ENCODE measurements around the gene GPT2. TPM values are rescaled to one million over a fixed set of nuclear protein-coding genes. Genes with fewer than 3 reads are reported as not detected.

GPT2 gene
- total and polyA plus RNA-seq, 2 donors (not counting 1 experiment from before 2014, with no cell fraction given), result 5.8 to 16.3 TPM

- H3K79me2 ChIP-seq (ENCODE audit: control insufficient read depth, insufficient read depth, low read length), result no peaks in the 10 kb centered on the region
- no peak overlapping the region for H3K27ac ChIP-seq (ENCODE audit: insufficient read depth, low read length)
- no peaks in the 10 kb centered on the region for H3K9me3 ChIP-seq (ENCODE audit: control insufficient read depth, insufficient read depth, low read depth, low read length)
- no peak for DNase-seq (ENCODE audit: low read depth in 2 of 2)
- H3K27me3 ChIP-seq (ENCODE audit: control insufficient read depth, insufficient read depth, low read length), result no peaks in the 10 kb centered on the region
- peaks cover 3% of the 10 kb centered on the region for H3K36me3 ChIP-seq (ENCODE audit: control insufficient read depth, insufficient read depth, low read length)
- TF ChIP-seq EZH2 (IDR thresholded peaks at IDR 0.05; ENCODE audit: low read length, missing control alignments), result no peak
- no peak for TF ChIP-seq CTCF (conservative IDR thresholded peaks at IDR 0.05 in 1 of 2, IDR thresholded peaks at IDR 0.05 in 1 of 2; ENCODE audit: low read depth in 1 of 2, low read length in 2 of 2)
- no peaks in the 10 kb centered on the region for H4K20me1 ChIP-seq (ENCODE audit: control insufficient read depth, extremely low read depth, insufficient read depth, low read length)
- no peak overlapping the region for H3K9ac ChIP-seq (ENCODE audit: insufficient read depth, low read length)
- H3K4me3 ChIP-seq (replicated peaks in 1 of 4; ENCODE audit: control extremely low read depth in 1 of 4, insufficient read depth in 1 of 4, low read depth in 3 of 4, low read length in 4 of 4), result no peak overlapping the region
- no peaks in the 10 kb centered on the region for H3K4me1 ChIP-seq (ENCODE audit: control insufficient read depth, extremely low read depth, insufficient read depth, low read length)
- no peak overlapping the region for H2AFZ ChIP-seq (ENCODE audit: low read length)
- H3K4me2 ChIP-seq (ENCODE audit: extremely low read depth, insufficient read depth, low read length), result no peak overlapping the region
Measured at GRCh38 chr16:46922239-46922638, 38.1 kb downstream of the GPT2 start.

- Histone ChIP-seq H3K4me3 (replicated peaks in 1 of 4; ENCODE audit: control extremely low read depth in 1 of 4, insufficient read depth in 1 of 4, low read depth in 3 of 4, low read length in 4 of 4) (no peak overlapping the region), H3K9ac (ENCODE audit: insufficient read depth, low read length) (no peak overlapping the region)
Measured at GRCh38 chr16:46923513-46924295, 39.5 kb downstream of the GPT2 start.

GRCh38 chr16:46924402-46924801 is 40.2 kb downstream of the GPT2 start:
- H3K4me3 ChIP-seq (replicated peaks in 1 of 4; ENCODE audit: control extremely low read depth in 1 of 4, insufficient read depth in 1 of 4, low read depth in 3 of 4, low read length in 4 of 4), result no peak overlapping the region
- no peak for DNase-seq (ENCODE audit: low read depth in 2 of 2)
- H3K27me3 ChIP-seq (ENCODE audit: control insufficient read depth, insufficient read depth, low read length), result no peaks in the 10 kb centered on the region
- H2AFZ ChIP-seq (ENCODE audit: low read length), result no peak overlapping the region
- no peak overlapping the region for H3K27ac ChIP-seq (ENCODE audit: insufficient read depth, low read length)
- H3K79me2 ChIP-seq (ENCODE audit: control insufficient read depth, insufficient read depth, low read length), result no peaks in the 10 kb centered on the region
- peaks cover 5% of the 10 kb centered on the region for H3K36me3 ChIP-seq (ENCODE audit: control insufficient read depth, insufficient read depth, low read length)
- peak overlapping the region; percentile 13 for H3K4me2 ChIP-seq (ENCODE audit: extremely low read depth, insufficient read depth, low read length)
- TF ChIP-seq CTCF (conservative IDR thresholded peaks at IDR 0.05 in 1 of 2, IDR thresholded peaks at IDR 0.05 in 1 of 2; ENCODE audit: low read depth in 1 of 2, low read length in 2 of 2), result no peak
- TF ChIP-seq EZH2 (IDR thresholded peaks at IDR 0.05; ENCODE audit: low read length, missing control alignments), result no peak
- no peaks in the 10 kb centered on the region for H4K20me1 ChIP-seq (ENCODE audit: control insufficient read depth, extremely low read depth, insufficient read depth, low read length)
- no peak overlapping the region for H3K9ac ChIP-seq (ENCODE audit: insufficient read depth, low read length)
- no peaks in the 10 kb centered on the region for H3K4me1 ChIP-seq (ENCODE audit: control insufficient read depth, extremely low read depth, insufficient read depth, low read length)
- no peaks in the 10 kb centered on the region for H3K9me3 ChIP-seq (ENCODE audit: control insufficient read depth, insufficient read depth, low read depth, low read length)

More at GRCh38 chr16:46923513-46924295, 39.5 kb downstream of the GPT2 start:
- Histone ChIP-seq H3K36me3 (ENCODE audit: control insufficient read depth, insufficient read depth, low read length) (peaks cover 3% of the 10 kb centered on the region), H3K4me2 (ENCODE audit: extremely low read depth, insufficient read depth, low read length) (peak overlapping the region; percentile 13), H3K4me1 (ENCODE audit: control insufficient read depth, extremely low read depth, insufficient read depth, low read length) (no peaks in the 10 kb centered on the region), H3K27ac (ENCODE audit: insufficient read depth, low read length) (peak overlapping the region; percentile 59), H3K27me3 (ENCODE audit: control insufficient read depth, insufficient read depth, low read length) (no peaks in the 10 kb centered on the region), H3K79me2 (ENCODE audit: control insufficient read depth, insufficient read depth, low read length) (no peaks in the 10 kb centered on the region), H2AFZ (ENCODE audit: low read length) (no peak overlapping the region), H4K20me1 (ENCODE audit: control insufficient read depth, extremely low read depth, insufficient read depth, low read length) (no peaks in the 10 kb centered on the region), H3K9me3 (ENCODE audit: control insufficient read depth, insufficient read depth, low read depth, low read length) (no peaks in the 10 kb centered on the region)
- TF ChIP-seq CTCF (conservative IDR thresholded peaks at IDR 0.05 in 1 of 2, IDR thresholded peaks at IDR 0.05 in 1 of 2; ENCODE audit: low read depth in 1 of 2, low read length in 2 of 2) (no peak), EZH2 (IDR thresholded peaks at IDR 0.05; ENCODE audit: low read length, missing control alignments) (no peak)
- DNase-seq (ENCODE audit: low read depth in 2 of 2), result peak in 1 of 2 donors; percentile 26

Data from fibroblast of lung (primary cell).